ENCODE results near the gene EEFSEC.

GRCh38 chr3:128324911-128325592 is 171.8 kb downstream of the EEFSEC start:
- TF ChIP-seq CTCF (IDR thresholded peaks at IDR 0.05) (no peak), ZFX (IDR thresholded peaks at IDR 0.05; ENCODE audit: borderline replicate concordance) (no peak)
